NCI-H2029 (cell line): ENCODE results near the gene CFAP73.

Experiments
- DNase-seq: peaks from one replicate; lab custom pipeline; 2025; lab: John Stamatoyannopoulos, UW

CFAP73 gene

GRCh38 chr12:113142173-113142885 is 7.2 kb upstream of the CFAP73 start:
- DNase-seq = peak; percentile 56

GRCh38 chr12:113142886-113143332 is 6.6 kb upstream of the CFAP73 start:
- no peak for DNase-seq

- DNase-seq = no peak
Measured at GRCh38 chr12:113143959-113144358, 5.6 kb upstream of the CFAP73 start.

GRCh38 chr12:113144806-113145205 is 4.7 kb upstream of the CFAP73 start:
- no peak for DNase-seq

GRCh38 chr12:113145720-113146551 is 3.6 kb upstream of the CFAP73 start:
- no peak for DNase-seq

- no peak for DNase-seq
Measured at GRCh38 chr12:113146999-113147398, 2.5 kb upstream of the CFAP73 start.

- DNase-seq = no peak
Measured at GRCh38 chr12:113151655-113152054, 2.1 kb downstream of the CFAP73 start.

GRCh38 chr12:113152196-113152834 is 2.8 kb downstream of the CFAP73 start:
- DNase-seq = no peak

- peak; percentile 69 for DNase-seq
Measured at GRCh38 chr12:113152835-113153814, 3.6 kb downstream of the CFAP73 start.

GRCh38 chr12:113154351-113154973 is 4.9 kb downstream of the CFAP73 start:
- DNase-seq = peak; percentile 12

- no peak for DNase-seq
Measured at GRCh38 chr12:113155060-113155459, 5.5 kb downstream of the CFAP73 start.

- DNase-seq = no peak
Measured at GRCh38 chr12:113155646-113156045, 6.1 kb downstream of the CFAP73 start.

- DNase-seq = no peak
Measured at GRCh38 chr12:113157218-113157859, 7.8 kb downstream of the CFAP73 start.

- DNase-seq = no peak
Measured at GRCh38 chr12:113158439-113159203, 9.1 kb downstream of the CFAP73 start.

GRCh38 chr12:113159937-113160336 is 10.4 kb downstream of the CFAP73 start:
- DNase-seq = no peak

- DNase-seq = peak; percentile 23
Measured at GRCh38 chr12:113161415-113162016, 12.0 kb downstream of the CFAP73 start.

- DNase-seq = no peak
Measured at GRCh38 chr12:113162102-113163029, 12.8 kb downstream of the CFAP73 start.

- no peak for DNase-seq
Measured at GRCh38 chr12:113163030-113163360, 13.5 kb downstream of the CFAP73 start.
